ENCODE results near the gene CEP104. TPM values are rescaled to one million over a fixed set of nuclear protein-coding genes. Genes with fewer than 3 reads are reported as not detected.
A peak's percentile ranks its signal among the peaks of the same experiment; 100 is the strongest.

The CEP104 gene
- polyA plus RNA-seq, 1 donor, result 19.7 TPM

DNA sequence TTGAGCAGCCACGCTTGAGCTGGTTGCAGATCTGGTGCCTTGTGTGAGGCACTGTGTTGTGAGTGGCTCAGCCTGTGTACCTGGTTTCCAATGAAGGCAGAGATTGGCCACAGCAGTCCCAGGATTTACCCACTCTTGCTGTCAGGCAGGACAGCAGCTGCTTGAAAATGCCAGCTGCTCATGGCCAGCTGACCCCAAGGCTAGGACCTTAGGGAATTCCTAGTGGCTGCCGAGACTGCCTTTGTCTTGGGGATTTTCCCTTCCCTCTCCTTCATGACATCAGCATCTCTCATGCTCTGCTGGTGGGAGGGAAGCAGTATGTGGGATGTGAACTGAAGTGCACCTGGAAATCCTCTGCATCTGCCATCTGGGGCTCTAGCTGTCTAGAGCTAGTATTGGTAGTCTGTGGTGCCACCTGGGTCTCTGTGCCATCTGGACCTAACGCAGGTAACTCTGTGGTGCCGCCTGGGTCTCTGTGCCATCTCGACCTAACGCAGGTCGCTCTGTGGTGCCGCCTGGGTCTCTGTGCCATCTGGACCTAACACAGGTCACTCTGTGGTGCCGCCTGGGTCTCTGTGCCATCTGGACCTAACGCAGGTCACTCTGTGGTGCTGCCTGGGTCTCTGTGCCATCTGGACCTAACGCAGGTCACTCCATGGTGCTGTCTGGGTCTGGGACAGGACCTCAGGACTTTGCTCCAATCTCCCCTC, 56.9 kb downstream of the CEP104 start:
- DNase-seq (ENCODE audit: low read depth), result no peak

- DNase-seq (ENCODE audit: low read depth), result peak; percentile 57
Observed at GRCh38 chr1:3796215-3797061, 60.6 kb downstream of the CEP104 start, which contains the start of gene LRRC47. Gene LRRC47 (minus strand): TSS chr1:3796498. CDS start chr1:3796476, 22 bp downstream.

GRCh38 chr1:3795453-3796214, 61.4 kb downstream of the CEP104 start:
- no peak for DNase-seq (ENCODE audit: low read depth)

GRCh38 chr1:3790952-3791351, 66.1 kb downstream of the CEP104 start:
- DNase-seq (ENCODE audit: low read depth), result no peak

GRCh38 chr1:3790500-3790923, 66.5 kb downstream of the CEP104 start:
- DNase-seq (ENCODE audit: low read depth), result no peak

- no peak for DNase-seq (ENCODE audit: low read depth)
Observed at GRCh38 chr1:3789421-3790300, 67.3 kb downstream of the CEP104 start.

GRCh38 chr1:3788756-3789420, 68.1 kb downstream of the CEP104 start:
- no peak for DNase-seq (ENCODE audit: low read depth)

DNA sequence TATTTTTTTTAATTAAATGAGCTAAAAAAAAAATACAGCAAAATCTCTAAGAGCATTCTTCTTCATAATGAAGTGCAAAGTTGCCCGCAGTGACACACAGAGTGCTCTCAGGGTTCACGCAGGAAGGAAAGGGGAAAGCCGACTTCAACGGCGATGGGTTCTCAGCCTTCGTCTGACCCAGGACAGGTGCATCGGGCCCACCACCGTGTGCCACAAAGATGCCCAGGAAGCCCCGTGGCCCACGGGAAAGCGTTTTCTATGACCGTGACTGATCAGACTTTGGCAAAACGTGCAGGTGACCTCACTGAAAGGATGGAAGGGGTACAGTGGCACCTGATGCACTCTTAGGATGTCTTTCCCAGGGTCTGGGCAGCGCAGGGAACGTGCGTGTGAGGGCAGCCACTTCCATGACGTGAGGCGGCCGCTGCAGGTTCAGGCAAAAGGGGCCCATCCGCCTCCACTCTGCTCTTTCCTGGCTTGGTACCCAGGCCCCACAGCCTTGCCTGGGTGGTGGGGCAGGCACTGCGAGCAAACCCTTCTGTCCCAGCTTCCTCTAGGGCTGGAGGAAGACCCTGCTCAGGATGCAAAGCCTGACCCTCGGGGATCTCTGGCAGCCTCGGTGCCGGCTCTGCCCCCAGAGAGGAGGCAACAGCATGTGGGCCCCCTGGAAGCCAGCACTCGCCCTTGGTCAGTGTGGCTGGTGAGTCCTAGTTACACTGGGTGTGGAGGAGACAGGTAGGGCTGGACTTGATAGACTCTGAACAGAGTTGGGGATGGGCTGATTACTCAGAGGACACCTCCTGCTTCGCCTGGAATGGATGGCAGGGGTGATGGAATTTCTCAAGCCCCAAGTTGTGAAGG, 69.0 kb downstream of the CEP104 start:
- DNase-seq (ENCODE audit: low read depth), result no peak

- no peak for DNase-seq (ENCODE audit: low read depth)
Observed at GRCh38 chr1:3787349-3787715, 69.7 kb downstream of the CEP104 start.

DNA sequence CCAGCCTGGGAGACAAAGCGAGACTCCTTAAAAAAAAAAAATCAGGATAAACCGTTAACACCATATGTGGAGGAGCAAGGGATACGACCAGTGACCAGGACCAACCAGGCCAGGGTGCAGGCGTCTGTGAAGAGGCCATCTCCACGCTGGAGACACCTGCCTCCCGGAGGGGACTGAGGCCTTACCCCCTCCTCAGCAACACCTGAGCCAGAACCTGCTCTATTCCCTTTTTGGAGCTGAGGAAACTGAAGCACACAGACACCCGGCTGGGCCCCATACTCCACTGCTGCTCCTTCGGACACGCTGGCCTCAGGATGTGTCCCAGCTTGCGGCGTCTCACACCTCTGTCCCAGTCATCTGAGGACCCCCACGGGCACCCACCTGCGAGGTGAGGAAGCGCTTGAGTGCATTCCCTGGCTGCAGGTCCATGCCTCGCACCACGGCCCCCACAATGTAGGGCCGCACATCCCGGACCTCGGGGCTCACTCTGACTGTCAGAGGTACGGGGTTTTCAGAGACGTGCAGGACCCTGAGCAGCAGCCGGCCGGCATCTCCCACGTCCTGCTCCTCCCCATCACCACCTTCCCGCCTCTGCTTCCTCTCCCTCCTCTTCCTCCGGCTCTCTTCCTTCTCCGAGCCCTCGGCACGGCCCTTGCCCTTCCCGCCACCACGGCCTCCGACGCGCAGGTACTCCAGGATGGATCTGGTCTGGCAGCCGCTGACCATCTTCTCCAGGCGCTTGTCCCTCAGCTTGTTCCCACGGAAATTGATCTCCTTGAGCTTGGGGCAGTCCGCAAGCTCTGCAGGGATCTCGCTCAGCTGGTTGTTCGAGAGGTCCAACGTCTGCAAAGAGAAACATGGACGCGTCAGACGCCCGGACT, 70.3 kb downstream of the CEP104 start:
- no peak for DNase-seq (ENCODE audit: low read depth)

- no peak for DNase-seq (ENCODE audit: low read depth)
Observed at GRCh38 chr1:3785456-3786157, 71.4 kb downstream of the CEP104 start.

DNA sequence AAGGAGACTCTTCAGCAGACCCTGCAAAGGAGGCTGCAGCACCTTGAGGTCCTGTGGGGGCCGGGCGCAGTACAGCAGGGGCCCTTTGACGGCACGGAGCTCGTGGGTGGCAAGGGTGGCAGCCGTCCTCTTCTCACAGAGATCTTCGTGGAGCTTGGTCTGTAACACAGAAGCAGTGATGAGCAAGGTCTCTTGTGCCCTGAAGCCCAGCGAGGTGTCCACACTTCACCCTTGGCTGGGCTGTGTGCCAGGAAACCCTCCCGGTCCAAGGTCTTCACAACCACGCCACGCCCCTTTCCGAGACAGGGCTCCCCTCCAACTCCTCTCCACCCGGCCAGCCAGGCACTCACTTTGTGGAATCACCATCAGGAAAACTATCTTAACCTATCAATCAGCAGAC, 72.0 kb downstream of the CEP104 start:
- DNase-seq (ENCODE audit: low read depth), result no peak

- DNase-seq (ENCODE audit: low read depth), result no peak
Observed at GRCh38 chr1:3783651-3784474, 73.1 kb downstream of the CEP104 start.

- no peak for DNase-seq (ENCODE audit: low read depth)
Observed at GRCh38 chr1:3780901-3781300, 76.1 kb downstream of the CEP104 start.

DNA sequence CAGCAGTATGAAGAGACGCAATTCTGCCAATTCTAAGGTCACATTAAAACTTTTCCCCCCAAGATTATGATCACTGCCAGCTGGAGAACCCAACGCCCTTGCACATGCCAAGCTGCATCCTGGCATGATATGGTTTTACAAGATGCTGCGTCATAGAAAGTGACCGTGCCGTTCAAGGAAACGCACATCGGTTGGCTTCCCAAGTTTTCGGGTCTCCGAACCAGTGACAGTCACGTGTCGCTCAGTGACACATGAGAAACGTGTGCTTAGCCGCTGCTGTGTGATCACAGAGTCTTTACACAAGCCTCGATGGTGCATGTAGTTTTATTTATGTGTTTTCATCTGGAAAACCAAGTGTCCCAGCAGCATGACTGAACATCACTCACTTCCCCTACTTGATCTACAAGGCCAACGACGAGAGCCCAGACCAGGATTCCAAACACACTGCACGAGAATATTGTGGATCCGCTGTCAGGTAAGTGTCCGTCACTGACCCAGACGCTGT, 77.0 kb downstream of the CEP104 start:
- DNase-seq (ENCODE audit: low read depth), result no peak

DNA sequence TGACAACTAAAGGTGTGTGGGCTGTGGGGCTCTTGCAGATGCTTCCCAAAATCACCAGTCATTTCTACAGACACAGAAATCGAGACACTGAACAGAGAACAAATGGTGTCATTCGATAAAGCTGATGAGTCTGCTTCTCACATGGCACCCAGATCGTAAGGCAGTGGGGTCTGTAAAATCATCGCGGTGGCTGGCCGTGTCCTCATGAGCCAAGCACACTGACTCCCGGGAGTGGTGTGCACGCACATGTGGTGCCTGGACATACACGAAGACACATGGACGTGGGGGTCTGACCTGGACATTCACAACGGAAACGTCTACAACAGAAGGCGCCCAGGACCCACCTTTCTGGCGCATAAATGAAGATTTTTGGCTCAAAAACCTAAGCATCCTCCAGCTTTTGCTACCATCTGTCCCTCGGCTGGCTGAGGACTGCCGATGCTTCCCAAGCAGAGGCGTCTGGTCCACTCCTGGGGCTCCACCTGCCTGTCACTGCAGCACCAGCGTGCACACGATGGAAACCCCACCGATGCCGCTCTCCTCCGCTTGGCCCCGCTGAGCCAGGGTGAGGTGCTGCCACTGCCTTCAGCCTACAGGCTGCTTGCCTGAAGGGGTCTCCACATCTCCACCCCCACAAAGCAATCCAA, 77.6 kb downstream of the CEP104 start:
- no peak for DNase-seq (ENCODE audit: low read depth)

All from forelimb muscle (tissue), 1 donor.